Panc1 (cell line): Measurements from ENCODE around the gene LRP11.

Experiments used
- CTCF ChIP-seq: fragments of 450-650 bp; IDR thresholded peaks from 2 replicates; pipeline ENCODE4 v1.5.1; 2017; ENCODE audit warnings: mild to moderate bottlenecking
- POLR2AphosphoS5 ChIP-seq: IDR thresholded peaks from 2 replicates; pipeline ENCODE4 v1.6.1; 2012; ENCODE audit warnings: mild to moderate bottlenecking, low read depth, low read length, moderate library complexity
- REST ChIP-seq, 2 experiments: IDR thresholded peaks; 2 replicates each; pipeline ENCODE4 v1.6.1; 2011 to 2012; ENCODE audit warnings: low read depth in 2 of 2, control low read depth in 1 of 2, low read length in 1 of 2, mild to moderate bottlenecking in 1 of 2, moderate library complexity in 1 of 2; ENCODE audit not compliant: insufficient read depth in 1 of 2

GRCh38 chr6:149899926-149900619 is 35.9 kb upstream of the LRP11 start:
- TF ChIP-seq CTCF: no peak
- no peak for TF ChIP-seq POLR2AphosphoS5
- TF ChIP-seq REST (IDR thresholded peaks at IDR 0.05; ENCODE audit: insufficient read depth in 1 of 2, low read depth in 2 of 2, low read length in 1 of 2): no peak
